Stimulated activated naive CD4-positive, alpha-beta T cell treated with Interleukin-2 at 50 U/mL for 16 hours (primary cell): ENCODE data around the gene VCAM1.

Experiments used
- DNase-seq: peaks from one replicate; lab custom pipeline; 2025; lab: John Stamatoyannopoulos, UW

VCAM1 gene

GRCh38 chr1:100722221-100722620 is 2.7 kb downstream of the VCAM1 start:
- DNase-seq = no peak

- DNase-seq = no peak
Measured at GRCh38 chr1:100724281-100724680, 4.7 kb downstream of the VCAM1 start.

GRCh38 chr1:100730130-100730529 is 10.6 kb downstream of the VCAM1 start:
- no peak for DNase-seq

GRCh38 chr1:100731309-100731708 is 11.8 kb downstream of the VCAM1 start:
- DNase-seq = no peak

GRCh38 chr1:100731758-100732157 is 12.2 kb downstream of the VCAM1 start:
- DNase-seq = no peak

GRCh38 chr1:100734676-100735075 is 15.1 kb downstream of the VCAM1 start:
- no peak for DNase-seq

- DNase-seq = no peak
Measured at GRCh38 chr1:100735244-100735643, 15.7 kb downstream of the VCAM1 start.

- DNase-seq = no peak
Measured at GRCh38 chr1:100736324-100736723, 16.8 kb downstream of the VCAM1 start.

- no peak for DNase-seq
Measured at GRCh38 chr1:100736746-100737145, 17.2 kb downstream of the VCAM1 start.

GRCh38 chr1:100746542-100746932 is 27.0 kb downstream of the VCAM1 start:
- no peak for DNase-seq

- DNase-seq = no peak
Measured at GRCh38 chr1:100747771-100748170, 28.2 kb downstream of the VCAM1 start.

- DNase-seq = no peak
Measured at GRCh38 chr1:100750005-100750885, 30.7 kb downstream of the VCAM1 start.

- DNase-seq = no peak
Measured at GRCh38 chr1:100752791-100753190, 33.2 kb downstream of the VCAM1 start.

GRCh38 chr1:100757946-100758345 is 38.4 kb downstream of the VCAM1 start:
- no peak for DNase-seq

GRCh38 chr1:100759188-100759587 is 39.6 kb downstream of the VCAM1 start:
- no peak for DNase-seq

GRCh38 chr1:100760511-100760910 is 41.0 kb downstream of the VCAM1 start:
- no peak for DNase-seq

- DNase-seq = no peak
Measured at GRCh38 chr1:100762461-100762860, 42.9 kb downstream of the VCAM1 start.

GRCh38 chr1:100767176-100767890 is 47.8 kb downstream of the VCAM1 start:
- no peak for DNase-seq

- DNase-seq = no peak
Measured at GRCh38 chr1:100769323-100769722, 49.8 kb downstream of the VCAM1 start.

GRCh38 chr1:100769906-100770646 is 50.5 kb downstream of the VCAM1 start:
- DNase-seq = no peak

GRCh38 chr1:100773444-100773843 is 53.9 kb downstream of the VCAM1 start:
- DNase-seq = no peak

- no peak for DNase-seq
Measured at GRCh38 chr1:100774370-100774769, 54.8 kb downstream of the VCAM1 start.

- DNase-seq = no peak
Measured at GRCh38 chr1:100775483-100775882, 55.9 kb downstream of the VCAM1 start.
